Adrenal gland (tissue), 12 donors: ENCODE results near the gene PHKG2. TPM values are rescaled to one million over a fixed set of nuclear protein-coding genes. Genes with fewer than 3 reads are reported as not detected.
"Not testable (repeated sequence)": the region's sequence is repeated elsewhere in the genome, so short reads cannot be mapped to it uniquely, and the experiment has no call there.

Source experiments
- DNase-seq, 7 donors: peaks; one replicate each; pipeline ENCODE4 v3.0.0-alpha.2; 2019 to 2020
- H3K27ac ChIP-seq, 5 donors: fragments of 200-600 bp; sonication (generic) in 4 of 5; 1 replicate in 3 of 5; 2 replicates in 2 of 5; pipeline versions ENCODE4 v1.5.1 to v1.8.0; 2016 to 2020; ENCODE audit warnings: mild to moderate bottlenecking in 1 of 5
- H3K27me3 ChIP-seq: fragments of 200-600 bp; 2 replicates; pipeline ENCODE4 v1.8.0; 2021
- H3K36me3 ChIP-seq, 2 donors: fragments of 200-600 bp; replicated peaks in 1 of 2; 1 replicate in 1 of 2; 2 replicates in 1 of 2; pipeline versions ENCODE4 v1.5.1 to v1.8.0; 2018 to 2022
- H3K4me1 ChIP-seq, 2 donors: fragments of 200-600 bp; replicated peaks in 1 of 2; 1 replicate in 1 of 2; 2 replicates in 1 of 2; pipeline versions ENCODE4 v1.5.1 to v1.8.0; 2018 to 2021
- H3K4me3 ChIP-seq, 4 donors: fragments of 200-600 bp; sonication (generic) in 3 of 4; one replicate each; pipeline ENCODE4 v1.5.1; 2016 to 2018
- H3K9me3 ChIP-seq, 3 donors: fragments of 200-600 bp; sonication (generic) in 1 of 3; replicated peaks in 1 of 3; 1 replicate in 2 of 3; 2 replicates in 1 of 3; pipeline versions ENCODE4 v1.5.1 to v1.8.0; 2016 to 2021
- CTCF ChIP-seq, 6 experiments: fragments of 450-650 bp in 4 of 6; fragments of 200-600 bp in 2 of 6; sonication (generic) in 1 of 6; IDR thresholded peaks; 1 replicate in 5 of 6; 2 replicates in 1 of 6; pipeline versions ENCODE4 v1.5.1 to v1.8.0; 2016 to 2021; ENCODE audit warnings: antibody characterized with exemption in 6 of 6, mild to moderate bottlenecking in 2 of 6, moderate library complexity in 1 of 6
- POLR2A ChIP-seq, 2 donors: fragments of 450-650 bp; IDR thresholded peaks; one replicate each; pipeline ENCODE4 v1.6.1; 2017; ENCODE audit warnings: antibody characterized with exemption in 2 of 2, mild to moderate bottlenecking in 2 of 2, moderate library complexity in 1 of 2
- WGBS, 4 donors: extraction: QIAGEN DNeasy Blood & Tissue Kit in 2 of 4; methylation state at CpG; one replicate each; pipeline versions ENCODE4 v1.1.5 to v1.1.7; 2013 to 2017; 5-methylcytosine and 5-hydroxymethylcytosine counted together
- intact Hi-C, 2 donors: fragments of 100-400 bp; cut with DNase I; formaldehyde crosslinking; loops; one replicate each; pipeline versions ENCODE4 v1.14.1 to v1.15.0; 2022 to 2023
- polyA plus RNA-seq, 3 donors: library from polyadenylated mRNA; stranded (reverse); fragments of 200-250 nt in 2 of 3; fragments of 350-450 nt in 1 of 3; fragmentation: Illumina TruSeq in 1 of 3; extraction: RNeasy Lipid Tissue Mini Kit (QIAGEN cat#74804) in 1 of 3; gene quantifications; one replicate each; pipeline ENCODE4 v1.2.3, GENCODE V29; 2013 to 2014
- total RNA-seq, 9 donors: library from RNA; depleted of rRNA in 4 of 9; stranded (reverse); fragments of >200 nt in 4 of 9; fragments of 120-200 nt in 1 of 9; fragmentation: NEBNext Ultra II Directional in 1 of 9; extraction: Animal tissue kit (Norgen Biotek cat#: 25700) in 1 of 9; gene quantifications; one replicate each; pipeline versions ENCODE4 v1.1.0 to v1.2.4, GENCODE V29; 2013 to 2023
- donor health status: healthy with polysubstance abuse.
- donor health status: Bipolar disorder and iron deficiency.
- donor health status: DM: yes; HTN: yes; CAD: no.
- donor health status: DM: no; HTN: no; CAD: no.
- donor health status: DM: no; HTN: no; CAD: no.
- donor health status: DM: yes; HTN: yes; CAD: no.

The PHKG2 gene
- total and polyA plus RNA-seq, 12 donors: 18.7 to 82.8 (median 35.2) TPM

- Histone ChIP-seq H3K4me1 (peaks cover 8 to 21% of the 10 kb centered on the region in 2 donors), H3K27ac (no peak overlapping the region), H3K36me3 (peaks cover 0 to 54% of the 10 kb centered on the region in 2 donors), H3K27me3 (no peaks in the 10 kb centered on the region), H3K9me3 (no peaks in the 10 kb centered on the region), H3K4me3 (no peak overlapping the region)
- peak in 3 of 7 donors; percentile 40 to 44 (median 43) for DNase-seq
- WGBS, 4 donors: 35 to 45% (median 44%) methylated on average over 9 of the region's 9 CpGs
- intact Hi-C loops: loop anchor here in 1 of 2 donors (10.0 kb wide), 1 partner anchor 54 kb away; no protein-coding TSS in a partner anchor
- no peak for TF ChIP-seq CTCF (IDR thresholded peaks at IDR 0.05)
- TF ChIP-seq POLR2A (IDR thresholded peaks at IDR 0.05): no peak
These were observed 47.7 kb upstream of the PHKG2 start for GRCh38 chr16:30700491-30700890.

DNA sequence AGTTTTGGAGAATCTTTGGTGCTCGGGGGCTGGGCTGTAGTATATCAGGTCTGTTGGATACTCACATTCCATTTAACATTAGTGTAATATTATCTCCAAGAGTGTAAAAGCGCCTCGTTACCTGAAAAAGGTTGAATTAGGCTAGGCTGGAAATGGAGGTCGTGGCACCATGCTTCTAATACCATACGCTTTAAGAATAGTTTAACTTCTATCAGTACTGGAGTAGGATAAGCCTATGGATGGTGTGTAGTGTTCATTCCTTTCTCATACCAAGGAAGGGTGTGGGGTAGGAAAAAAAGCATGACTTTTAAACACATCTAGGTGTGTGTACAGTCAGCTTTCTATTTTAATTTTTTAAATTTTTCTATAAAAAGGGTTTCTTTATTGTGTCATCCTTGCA is 47.3 kb upstream of the PHKG2 start:
- Histone ChIP-seq H3K27me3 (no peaks in the 10 kb centered on the region), H3K27ac (no peak overlapping the region), H3K4me1 (peaks cover 8 to 21% of the 10 kb centered on the region in 2 donors), H3K4me3 (no peak overlapping the region), H3K9me3 (no peaks in the 10 kb centered on the region), H3K36me3 (peaks cover 0 to 59% of the 10 kb centered on the region in 2 donors)
- intact Hi-C loops: loop anchor here in 1 of 2 donors (10.0 kb wide), 1 partner anchor 54 kb away; no protein-coding TSS in a partner anchor
- no peak for DNase-seq
- 82 to 86% (median 84%) methylated on average over 5 of the region's 5 CpGs for WGBS, 4 donors
- TF ChIP-seq POLR2A (IDR thresholded peaks at IDR 0.05): no peak
- TF ChIP-seq CTCF (IDR thresholded peaks at IDR 0.05): no peak

DNA sequence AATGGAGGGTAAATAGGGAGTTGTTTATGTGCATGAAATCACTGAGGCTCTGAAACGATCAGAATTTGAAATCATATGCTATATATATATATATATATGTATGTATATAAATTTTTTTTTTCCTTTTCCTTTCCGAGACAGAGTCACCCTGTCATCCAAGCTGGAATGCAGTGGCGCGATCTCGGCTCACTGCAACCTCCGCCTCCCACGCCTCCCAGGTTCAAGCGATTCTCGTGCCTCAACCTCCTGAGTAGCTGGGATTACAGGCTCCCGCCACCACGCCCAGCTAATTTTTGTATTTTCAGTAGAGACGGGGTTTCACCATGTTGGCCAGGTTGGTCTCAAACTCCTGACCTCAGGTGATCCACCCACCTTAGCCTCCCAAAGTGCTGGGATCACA is 45.2 kb upstream of the PHKG2 start:
- not testable (repeated sequence) for H3K27me3 ChIP-seq, H3K9me3 ChIP-seq, H3K4me3 ChIP-seq, H3K27ac ChIP-seq, DNase-seq
- WGBS, 4 donors: 88 to 92% (median 90%) methylated on average over 12 of the region's 12 CpGs
- intact Hi-C loops: loop anchor here in 1 of 2 donors (10.0 kb wide), 1 partner anchor 52 kb away; no protein-coding TSS in a partner anchor
- Histone ChIP-seq H3K4me1 (peaks cover 8 to 16% of the 10 kb centered on the region in 2 donors), H3K36me3 (peaks cover 0 to 80% of the 10 kb centered on the region in 2 donors)

DNA sequence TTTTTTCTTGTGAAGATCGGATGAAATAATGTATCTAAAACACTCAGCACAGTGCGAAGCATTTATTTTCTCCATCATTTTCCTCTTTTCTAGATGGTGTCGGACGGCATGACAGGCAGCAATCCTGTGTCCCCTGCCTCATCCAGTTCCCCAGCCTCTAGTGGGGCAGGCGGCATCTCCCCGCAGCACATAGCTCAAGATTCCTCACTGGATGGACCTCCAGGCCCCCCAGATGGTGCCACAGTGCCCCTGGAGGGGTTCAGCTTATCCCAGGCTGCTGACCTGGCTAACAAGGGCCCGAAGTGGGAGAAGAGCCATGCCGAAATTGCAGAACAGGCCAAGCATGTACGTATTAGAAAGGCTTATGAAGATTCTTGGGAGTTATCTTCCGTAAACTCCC is 44.3 kb upstream of the PHKG2 start:
- Histone ChIP-seq H3K27me3 (no peaks in the 10 kb centered on the region), H3K9me3 (no peaks in the 10 kb centered on the region), H3K36me3 (peaks cover 0 to 89% of the 10 kb centered on the region in 2 donors), H3K4me3 (no peak overlapping the region), H3K4me1 (peaks cover 8 to 16% of the 10 kb centered on the region in 2 donors), H3K27ac (no peak overlapping the region)
- TF ChIP-seq POLR2A (IDR thresholded peaks at IDR 0.05): no peak
- 92 to 96% (median 93%) methylated on average over 10 of the region's 10 CpGs for WGBS, 4 donors
- intact Hi-C loops: loop anchor here in 1 of 2 donors (10.0 kb wide), 1 partner anchor 51 kb away; no protein-coding TSS in a partner anchor
- no peak for DNase-seq

DNA sequence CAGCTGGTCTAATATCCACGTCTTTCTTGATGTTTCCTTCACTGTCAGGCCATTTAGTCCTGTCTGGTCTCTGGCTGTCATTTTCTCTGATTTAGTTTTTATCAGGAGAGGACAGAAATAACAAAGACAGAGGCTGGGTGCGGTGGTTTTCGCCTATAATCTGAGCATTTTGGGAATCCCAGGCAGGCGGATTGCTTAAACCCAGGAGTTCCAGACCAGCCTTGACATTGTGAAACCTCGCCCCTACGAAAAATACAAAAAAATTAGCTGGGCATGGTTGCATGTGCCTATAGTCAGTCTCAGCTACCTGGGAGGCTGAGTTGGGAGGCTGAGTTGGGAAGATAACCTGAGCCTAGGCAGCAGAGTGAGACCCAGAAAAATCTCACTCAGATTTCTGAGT is 42.2 kb upstream of the PHKG2 start:
- TF ChIP-seq POLR2A (IDR thresholded peaks at IDR 0.05) (no peak), CTCF (IDR thresholded peaks at IDR 0.05) (no peak)
- H3K27me3 ChIP-seq: no peaks in the 10 kb centered on the region
- 85 to 94% (median 90%) methylated on average over 6 of the region's 6 CpGs for WGBS, 4 donors
- H3K4me3 ChIP-seq: no peak overlapping the region
- no peaks in the 10 kb centered on the region for H3K4me1 ChIP-seq
- no peak for DNase-seq
- no peak overlapping the region for H3K27ac ChIP-seq
- intact Hi-C loops: loop anchor here in 1 of 2 donors (10.0 kb wide), 1 partner anchor 49 kb away; no protein-coding TSS in a partner anchor
- peaks cover 0 to 98% of the 10 kb centered on the region in 2 donors for H3K36me3 ChIP-seq
- H3K9me3 ChIP-seq: no peaks in the 10 kb centered on the region
